Chondrocyte (in vitro differentiated cells): Measurements from ENCODE around the gene HIRA. TPM values are rescaled to one million over a fixed set of nuclear protein-coding genes. Genes with fewer than 3 reads are reported as not detected.
A peak's percentile ranks its signal among the peaks of the same experiment; 100 is the strongest.

ENCODE experiments used
- DNase-seq: peaks from one replicate; pipeline ENCODE4 v3.0.0; 2021; ENCODE audit warnings: mixed read lengths, low spot score
- H3K27ac Mint-ChIP-seq: one replicate; pipeline ENCODE4 v1.8.0; 2021; ENCODE audit warnings: mild to moderate bottlenecking, moderate library complexity, mixed read lengths; ENCODE audit not compliant: unreplicated experiment
- H3K27me3 Mint-ChIP-seq: 2 replicates; pipeline ENCODE4 v1.8.0; 2021; ENCODE audit warnings: low read depth, mixed read lengths
- H3K36me3 Mint-ChIP-seq: 2 replicates; pipeline ENCODE4 v1.8.0; 2021; ENCODE audit warnings: low read depth, mixed read lengths
- H3K4me1 Mint-ChIP-seq: 2 replicates; pipeline ENCODE4 v1.8.0; 2021; ENCODE audit warnings: low read depth, mild to moderate bottlenecking, mixed read lengths
- H3K4me3 Mint-ChIP-seq: one replicate; pipeline ENCODE4 v1.8.0; 2021; ENCODE audit warnings: mild to moderate bottlenecking, moderate library complexity, mixed read lengths; ENCODE audit not compliant: unreplicated experiment
- H3K9me3 Mint-ChIP-seq: 2 replicates; pipeline ENCODE4 v1.8.0; 2021; ENCODE audit warnings: low read depth, mixed read lengths
- total RNA-seq: library from RNA; stranded (reverse); gene quantifications from 3 replicates; pipeline ENCODE4 v1.2.1, GENCODE V29; 2021
- TF ChIP-seq, protein P1 (sequence below): fragments of 200-600 bp; sonication (generic); IDR thresholded peaks from 2 replicates; pipeline ENCODE4 v1.5.0; 2021; ENCODE audit warnings: antibody characterized with exemption, mild to moderate bottlenecking, moderate library complexity

HIRA gene
- total RNA-seq, 1 donor from 2014 or later = 31.8 TPM

DNA sequence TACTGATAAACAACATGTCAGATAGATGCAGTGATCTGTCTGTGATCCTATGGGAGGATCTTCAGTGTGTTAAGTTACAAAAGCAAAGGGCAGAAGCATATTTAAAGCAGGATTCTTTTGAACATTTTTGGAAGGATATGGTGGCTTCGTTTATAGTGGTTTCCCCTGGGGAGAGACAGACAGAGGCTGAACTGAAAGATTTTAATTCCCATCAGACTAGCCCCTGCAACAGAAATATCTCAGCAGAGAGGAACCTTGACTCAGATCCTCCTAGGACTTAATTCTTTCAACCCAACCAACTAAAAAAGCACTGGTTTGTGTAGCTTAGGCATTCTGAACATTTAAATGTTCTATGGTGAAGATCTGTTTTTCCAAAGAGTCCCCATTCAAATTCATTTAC, 145.7 kb downstream of the HIRA start:
- H3K27ac Mint-ChIP-seq = peak overlapping the region; percentile 98
- peaks cover 3% of the 10 kb centered on the region for H3K36me3 Mint-ChIP-seq
- peak overlapping the region; percentile 39 for H3K4me3 Mint-ChIP-seq
- peaks cover 66% of the 10 kb centered on the region for H3K4me1 Mint-ChIP-seq
- TF ChIP-seq, protein P1, sequence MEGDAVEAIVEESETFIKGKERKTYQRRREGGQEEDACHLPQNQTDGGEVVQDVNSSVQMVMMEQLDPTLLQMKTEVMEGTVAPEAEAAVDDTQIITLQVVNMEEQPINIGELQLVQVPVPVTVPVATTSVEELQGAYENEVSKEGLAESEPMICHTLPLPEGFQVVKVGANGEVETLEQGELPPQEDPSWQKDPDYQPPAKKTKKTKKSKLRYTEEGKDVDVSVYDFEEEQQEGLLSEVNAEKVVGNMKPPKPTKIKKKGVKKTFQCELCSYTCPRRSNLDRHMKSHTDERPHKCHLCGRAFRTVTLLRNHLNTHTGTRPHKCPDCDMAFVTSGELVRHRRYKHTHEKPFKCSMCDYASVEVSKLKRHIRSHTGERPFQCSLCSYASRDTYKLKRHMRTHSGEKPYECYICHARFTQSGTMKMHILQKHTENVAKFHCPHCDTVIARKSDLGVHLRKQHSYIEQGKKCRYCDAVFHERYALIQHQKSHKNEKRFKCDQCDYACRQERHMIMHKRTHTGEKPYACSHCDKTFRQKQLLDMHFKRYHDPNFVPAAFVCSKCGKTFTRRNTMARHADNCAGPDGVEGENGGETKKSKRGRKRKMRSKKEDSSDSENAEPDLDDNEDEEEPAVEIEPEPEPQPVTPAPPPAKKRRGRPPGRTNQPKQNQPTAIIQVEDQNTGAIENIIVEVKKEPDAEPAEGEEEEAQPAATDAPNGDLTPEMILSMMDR = no peak
- no peak for DNase-seq
- no peaks in the 10 kb centered on the region for H3K9me3 Mint-ChIP-seq
- H3K27me3 Mint-ChIP-seq = no peaks in the 10 kb centered on the region

Other genes starting within 250 kb of the HIRA start
- 22.5 to 28.3 TPM (median 24.2 TPM) in 3 replicates for gene CLTCL1, start 140.0 kb downstream of the HIRA start, total RNA-seq
- 21.4 to 22.5 TPM (median 21.8 TPM) in 3 replicates for gene MRPL40, start 812 bp upstream of the HIRA start, total RNA-seq
- 18.4 to 25.7 TPM (median 19.5 TPM) in 3 replicates for gene C22orf39, start 16.0 kb upstream of the HIRA start, total RNA-seq
- gene UFD1, start 47.5 kb upstream of the HIRA start, total RNA-seq = 75.8 to 81.2 TPM (median 76.2 TPM) in 3 replicates
- gene CDC45, start 48.2 kb upstream of the HIRA start, total RNA-seq = 2.2 to 13.3 TPM (median 2.9 TPM) in 3 replicates
- gene CLDN5, start 92.7 kb upstream of the HIRA start, total RNA-seq = not detected in 3 replicates